Tibial nerve (tissue), 4 donors: ENCODE data around the gene UGT1A7. TPM values are rescaled to one million over a fixed set of nuclear protein-coding genes. Genes with fewer than 3 reads are reported as not detected.

Experiments used
- DNase-seq, 2 donors: peaks; one replicate each; pipeline ENCODE4 v3.0.0-alpha.2; 2019; ENCODE audit warnings: low spot score in 2 of 2
- H3K27ac ChIP-seq, 4 donors: fragments of 200-600 bp; sonication (generic) in 3 of 4; one replicate each; pipeline ENCODE4 v1.5.1; 2017 to 2019; ENCODE audit warnings: mild to moderate bottlenecking in 1 of 4
- H3K27me3 ChIP-seq, 2 donors: fragments of 200-600 bp; sonication (generic) in 1 of 2; one replicate each; pipeline versions ENCODE4 v1.5.1 to v1.6.0; 2017 to 2019
- H3K36me3 ChIP-seq, 3 donors: fragments of 200-600 bp; sonication (generic); one replicate each; pipeline ENCODE4 v1.5.1; 2018 to 2019
- H3K4me1 ChIP-seq, 4 donors: fragments of 200-600 bp; sonication (generic) in 3 of 4; one replicate each; pipeline ENCODE4 v1.5.1; 2017 to 2019
- H3K4me3 ChIP-seq, 4 donors: fragments of 200-600 bp; sonication (generic) in 3 of 4; one replicate each; pipeline ENCODE4 v1.5.1; 2017 to 2019; ENCODE audit warnings: mild to moderate bottlenecking in 1 of 4, moderate library complexity in 1 of 4
- H3K9me3 ChIP-seq, 4 donors: fragments of 200-600 bp; sonication (generic) in 3 of 4; one replicate each; pipeline ENCODE4 v1.5.1; 2017 to 2019
- CTCF ChIP-seq, 5 experiments: fragments of 200-600 bp in 3 of 5; fragments of 450-650 bp in 2 of 5; sonication (generic) in 3 of 5; IDR thresholded peaks; one replicate each; pipeline ENCODE4 v1.5.1; 2016 to 2019; ENCODE audit warnings: antibody characterized with exemption in 5 of 5, mild to moderate bottlenecking in 3 of 5, moderate library complexity in 2 of 5
- EP300 ChIP-seq, 2 donors: sonication (generic); formaldehyde crosslinking; IDR thresholded peaks; one replicate each; pipeline ENCODE4 v1.6.1; 2017; ENCODE audit warnings: antibody characterized with exemption in 2 of 2, mild to moderate bottlenecking in 1 of 2
- POLR2A ChIP-seq, 2 donors: fragments of 450-650 bp; IDR thresholded peaks; one replicate each; pipeline ENCODE4 v1.6.1; 2017; ENCODE audit warnings: antibody characterized with exemption in 2 of 2, mild to moderate bottlenecking in 2 of 2, moderate library complexity in 2 of 2
- WGBS, 2 donors: methylation state at CpG; one replicate each; pipeline ENCODE4 v1.1.5; 2018; 5-methylcytosine and 5-hydroxymethylcytosine counted together
- total RNA-seq, 4 donors: library from RNA; depleted of rRNA; stranded (reverse); fragments of >200 nt; gene quantifications; one replicate each; pipeline ENCODE4 v1.1.0, GENCODE V29; 2016

The UGT1A7 gene
- total RNA-seq, 4 donors from 2014 or later: not detected

- no peaks in the 10 kb centered on the region for H3K36me3 ChIP-seq
- H3K9me3 ChIP-seq: no peaks in the 10 kb centered on the region
- no peak overlapping the region for H3K27ac ChIP-seq
- no peak overlapping the region for H3K4me3 ChIP-seq
- 78 to 79% methylated on average over 4 of the region's 4 CpGs for WGBS, 2 donors
- DNase-seq: no peak
- TF ChIP-seq POLR2A (IDR thresholded peaks at IDR 0.05) (no peak), CTCF (IDR thresholded peaks at IDR 0.05) (no peak)
- no peaks in the 10 kb centered on the region for H3K4me1 ChIP-seq
- no peaks in the 10 kb centered on the region for H3K27me3 ChIP-seq
These were observed 1.2 kb upstream of the UGT1A7 start for GRCh38 chr2:233680361-233681045.

GRCh38 chr2:233684640-233685039 is 2.9 kb downstream of the UGT1A7 start:
- Histone ChIP-seq H3K36me3 (no peaks in the 10 kb centered on the region), H3K9me3 (no peaks in the 10 kb centered on the region), H3K4me1 (no peaks in the 10 kb centered on the region), H3K4me3 (no peak overlapping the region), H3K27me3 (no peaks in the 10 kb centered on the region), H3K27ac (no peak overlapping the region)
- TF ChIP-seq POLR2A (IDR thresholded peaks at IDR 0.05) (no peak), EP300 (IDR thresholded peaks at IDR 0.05) (no peak), CTCF (IDR thresholded peaks at IDR 0.05) (no peak)
- no peak for DNase-seq
- 69 to 83% methylated on average over 1 of the region's 1 CpG for WGBS, 2 donors

GRCh38 chr2:233686928-233687327 is 5.2 kb downstream of the UGT1A7 start:
- H3K27me3 ChIP-seq: no peaks in the 10 kb centered on the region
- H3K4me3 ChIP-seq: no peak overlapping the region
- TF ChIP-seq CTCF (IDR thresholded peaks at IDR 0.05): no peak
- TF ChIP-seq EP300 (IDR thresholded peaks at IDR 0.05): no peak
- no peak for TF ChIP-seq POLR2A (IDR thresholded peaks at IDR 0.05)
- no peaks in the 10 kb centered on the region for H3K9me3 ChIP-seq
- no peak overlapping the region for H3K27ac ChIP-seq
- no peaks in the 10 kb centered on the region for H3K4me1 ChIP-seq
- H3K36me3 ChIP-seq: no peaks in the 10 kb centered on the region
- WGBS, 2 donors: 79 to 90% methylated on average over 5 of the region's 5 CpGs
- no peak for DNase-seq

GRCh38 chr2:233688341-233688740 is 6.6 kb downstream of the UGT1A7 start:
- Histone ChIP-seq H3K4me1 (no peaks in the 10 kb centered on the region), H3K4me3 (no peak overlapping the region), H3K27me3 (no peaks in the 10 kb centered on the region), H3K27ac (no peak overlapping the region), H3K36me3 (no peaks in the 10 kb centered on the region), H3K9me3 (no peaks in the 10 kb centered on the region)
- no peak for DNase-seq
- 78 to 83% methylated on average over 5 of the region's 5 CpGs for WGBS, 2 donors
- TF ChIP-seq CTCF (IDR thresholded peaks at IDR 0.05) (no peak), EP300 (IDR thresholded peaks at IDR 0.05) (no peak), POLR2A (IDR thresholded peaks at IDR 0.05) (no peak)

GRCh38 chr2:233689031-233689430 is 7.3 kb downstream of the UGT1A7 start:
- no peak overlapping the region for H3K4me3 ChIP-seq
- H3K27ac ChIP-seq: no peak overlapping the region
- no peaks in the 10 kb centered on the region for H3K9me3 ChIP-seq
- H3K36me3 ChIP-seq: no peaks in the 10 kb centered on the region
- TF ChIP-seq EP300 (IDR thresholded peaks at IDR 0.05) (no peak), POLR2A (IDR thresholded peaks at IDR 0.05) (no peak), CTCF (IDR thresholded peaks at IDR 0.05) (no peak)
- no peaks in the 10 kb centered on the region for H3K4me1 ChIP-seq
- DNase-seq: no peak
- no peaks in the 10 kb centered on the region for H3K27me3 ChIP-seq
